SK-MEL-5 (cell line): ENCODE measurements around the gene TRAPPC3L. TPM values are rescaled to one million over a fixed set of nuclear protein-coding genes. Genes with fewer than 3 reads are reported as not detected.

Source experiments
- DNase-seq: peaks from one replicate; pipeline ENCODE4 v3.0.0-alpha.2; 2016; ENCODE audit warnings: low read depth, low spot score
- in situ Hi-C: cut with HindIII; loops from 2 replicates; pipeline ENCODE4 v1.10.0; 2016; ENCODE audit warnings: low sequenced_read_pairs, high pct_unique_total_duplicates, low pct_unique_long_range_greater_than_20kb
- total RNA-seq: library from RNA; depleted of rRNA; stranded (reverse); fragments of >200 nt; shearing (Covaris generic); gene quantifications from 2 replicates; pipeline ENCODE4 v1.2.3, GENCODE V29; 2014

Gene TRAPPC3L
- total RNA-seq, 1 experiment from 2014 or later, result not detected

DNA sequence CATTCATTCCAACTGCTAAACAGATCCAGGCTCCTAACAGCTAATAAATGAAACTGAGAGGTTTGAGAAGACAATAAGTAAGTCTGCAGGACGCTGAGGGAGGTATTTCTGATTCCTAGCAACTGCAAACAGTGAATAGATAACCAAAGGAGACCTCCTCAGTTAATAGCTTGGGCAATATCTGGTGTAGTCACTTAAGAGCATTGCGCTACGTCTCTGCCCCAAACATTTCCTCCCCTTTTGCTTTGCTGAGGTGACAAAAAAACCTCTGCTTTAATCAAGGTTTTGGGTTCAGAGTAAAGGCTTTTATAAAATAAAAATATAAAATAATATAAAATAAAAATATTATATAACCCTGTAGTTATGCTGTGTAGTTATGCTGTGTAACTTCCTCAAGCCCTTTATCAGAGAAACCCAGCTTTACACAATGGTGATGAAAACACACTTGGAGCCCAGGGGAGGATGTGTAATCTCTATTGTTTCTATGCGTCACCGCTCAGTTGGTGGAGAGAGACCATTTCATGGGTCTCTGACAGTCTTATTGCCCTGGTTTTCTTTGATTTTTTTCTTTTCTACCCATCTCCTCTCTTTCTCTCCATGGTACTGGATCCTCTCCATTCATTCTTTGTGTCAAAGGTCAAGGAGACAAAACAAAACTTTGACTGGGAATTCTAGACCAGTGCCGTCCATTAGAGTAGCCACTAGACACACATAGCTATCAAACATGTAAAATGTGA lies 53.0 kb downstream of the TRAPPC3L start:
- in situ Hi-C loops, result no loop called here

DNA sequence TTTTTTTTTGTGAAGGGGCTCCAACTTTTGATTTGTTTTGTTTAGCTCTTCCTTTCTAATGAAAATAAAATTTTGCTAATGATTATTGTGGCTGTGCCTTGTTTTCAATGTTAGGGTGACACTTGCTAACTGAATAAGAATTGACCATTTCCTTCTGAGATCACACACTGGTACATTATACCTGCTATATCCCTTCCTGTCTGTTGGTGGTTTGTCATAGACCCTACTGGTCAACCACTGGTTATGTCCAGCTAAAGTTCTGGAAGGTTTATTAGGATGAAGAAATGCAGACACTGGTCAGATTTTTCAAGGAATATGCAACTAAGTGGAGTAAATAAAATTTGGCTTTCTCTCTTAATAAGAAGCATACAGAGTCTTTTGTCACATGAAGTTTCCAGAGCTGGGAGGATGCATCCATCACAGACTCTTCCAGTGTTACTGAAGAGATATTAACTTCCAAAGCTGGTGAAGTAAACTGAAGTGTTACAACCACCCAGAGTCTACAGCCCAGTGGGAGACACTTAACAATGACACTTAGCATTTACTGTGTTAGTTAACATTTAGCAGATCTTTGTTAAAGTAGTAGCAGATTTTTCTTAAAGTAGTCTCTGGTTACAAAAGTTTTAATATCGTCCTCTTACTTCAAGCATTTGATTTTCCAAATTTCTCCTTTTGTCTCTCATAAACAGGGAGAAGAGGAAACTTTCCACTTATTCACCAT lies 53.7 kb downstream of the TRAPPC3L start:
- no peak for DNase-seq
- in situ Hi-C loops, result no loop called here

More for the DNA sequence above, 53.0 kb downstream of the TRAPPC3L start:
- DNase-seq, result no peak

DNA sequence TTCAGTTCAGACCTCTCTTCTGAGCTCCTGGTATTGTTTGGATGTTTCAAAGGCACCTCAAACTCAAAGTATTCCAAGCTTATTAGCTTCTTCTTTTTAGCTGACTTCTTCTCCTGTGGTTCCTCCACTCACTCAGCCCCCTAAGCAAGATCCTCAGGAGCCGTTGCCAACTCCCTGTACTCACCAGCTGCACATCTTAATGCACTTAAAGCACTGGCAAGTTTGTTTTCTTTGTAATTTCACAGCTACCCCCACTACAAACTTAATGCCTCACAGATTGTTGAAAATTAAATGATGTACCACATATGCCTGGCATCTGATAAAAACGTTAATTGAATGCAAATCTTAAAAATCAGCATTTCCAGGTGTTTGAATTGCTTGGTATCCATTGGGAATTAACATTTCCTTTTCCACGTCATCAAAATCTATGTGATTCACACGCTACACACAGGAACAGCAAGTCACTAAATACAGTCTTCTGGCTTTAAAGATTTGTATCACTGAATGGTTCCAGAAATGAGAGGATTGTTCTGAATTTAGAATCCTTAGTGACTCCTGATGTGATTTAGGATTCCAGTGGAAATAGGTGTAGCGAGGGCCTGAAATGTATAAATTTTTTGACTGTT lies 59.8 kb downstream of the TRAPPC3L start:
- no peak for DNase-seq
- in situ Hi-C loops, result no loop called here

DNA sequence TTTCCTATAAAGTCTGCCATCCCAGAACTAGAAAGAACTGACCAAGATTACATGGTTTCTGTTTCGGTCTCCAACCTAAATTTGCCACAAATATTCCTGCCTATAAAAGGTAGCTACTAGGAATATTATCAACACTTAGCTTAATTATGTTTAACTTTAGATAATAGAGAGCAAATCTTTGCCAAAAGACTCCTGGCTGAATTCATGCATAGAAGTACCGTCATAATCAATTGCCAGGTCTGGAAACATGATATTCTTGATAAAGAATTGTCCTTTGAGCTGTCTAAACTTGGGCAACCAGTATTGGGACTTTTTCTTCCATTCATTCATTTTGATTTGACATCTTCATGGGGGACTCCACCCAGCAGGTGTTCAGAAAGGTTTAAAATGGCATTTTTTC lies 61.9 kb downstream of the TRAPPC3L start:
- DNase-seq, result no peak
- in situ Hi-C loops, result no loop called here

DNA sequence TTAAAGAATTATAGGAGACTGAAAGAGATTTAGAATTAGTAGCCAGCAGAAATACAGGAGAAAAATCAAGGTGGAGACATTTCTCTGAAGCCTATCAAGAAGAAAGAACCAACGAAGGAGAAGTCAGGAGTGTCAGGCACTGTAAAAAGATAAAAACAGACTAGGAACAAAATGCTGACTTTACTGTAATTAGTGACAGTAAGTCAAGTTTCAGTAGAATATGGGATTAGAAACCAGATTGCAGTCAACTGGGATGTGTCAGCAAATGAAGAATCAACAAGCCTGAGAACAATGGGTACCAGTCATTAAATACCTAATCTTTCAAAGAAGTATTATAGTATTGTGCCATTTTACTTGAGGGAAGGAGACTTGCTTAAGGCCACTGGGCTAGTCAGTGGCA lies 62.7 kb downstream of the TRAPPC3L start:
- DNase-seq, result no peak
- in situ Hi-C loops, result no loop called here

- no peak for DNase-seq
- in situ Hi-C loops, result no loop called here
Measured at GRCh38 chr6:116476002-116476678, 69.3 kb downstream of the TRAPPC3L start.

DNA sequence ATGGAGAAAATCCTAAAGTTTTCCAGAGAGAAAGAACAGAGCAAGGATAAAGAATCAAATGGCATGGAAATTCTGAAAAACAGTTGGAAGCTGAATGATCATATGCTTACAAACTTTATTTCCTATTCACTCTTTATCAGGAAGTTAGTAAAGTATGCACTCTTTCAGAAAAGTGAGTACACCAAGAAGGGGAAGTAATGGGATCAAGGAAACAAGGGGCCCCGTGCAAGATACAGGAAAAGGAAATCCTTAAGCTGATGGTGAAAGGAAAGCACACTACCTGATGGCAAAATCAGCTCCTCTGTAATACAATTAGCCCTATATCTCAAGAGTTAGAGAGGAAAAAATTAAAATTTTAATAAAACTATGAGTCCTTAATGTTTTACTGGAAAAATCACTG lies 70.3 kb downstream of the TRAPPC3L start:
- no peak for DNase-seq
- in situ Hi-C loops, result no loop called here

DNA sequence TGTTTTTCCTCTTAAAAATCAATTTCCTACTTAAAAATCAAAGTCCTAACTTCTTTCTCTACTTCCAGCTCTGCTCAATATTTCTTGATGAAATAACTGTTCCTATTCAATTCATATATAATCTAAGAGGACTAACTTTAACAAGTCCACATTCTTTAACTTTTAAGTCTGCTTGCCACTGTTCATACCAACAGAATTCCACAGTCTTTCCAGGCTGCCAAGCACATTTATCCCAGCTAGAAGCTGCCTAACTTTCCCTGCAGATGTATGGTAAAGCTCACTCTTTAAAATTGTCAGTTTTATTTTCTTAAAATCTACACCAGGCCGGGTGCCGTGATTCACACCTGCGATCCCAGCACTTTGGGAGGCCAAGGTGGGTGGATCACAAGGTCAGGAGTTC lies 72.8 kb downstream of the TRAPPC3L start:
- in situ Hi-C loops, result no loop called here
- DNase-seq, result no peak

DNA sequence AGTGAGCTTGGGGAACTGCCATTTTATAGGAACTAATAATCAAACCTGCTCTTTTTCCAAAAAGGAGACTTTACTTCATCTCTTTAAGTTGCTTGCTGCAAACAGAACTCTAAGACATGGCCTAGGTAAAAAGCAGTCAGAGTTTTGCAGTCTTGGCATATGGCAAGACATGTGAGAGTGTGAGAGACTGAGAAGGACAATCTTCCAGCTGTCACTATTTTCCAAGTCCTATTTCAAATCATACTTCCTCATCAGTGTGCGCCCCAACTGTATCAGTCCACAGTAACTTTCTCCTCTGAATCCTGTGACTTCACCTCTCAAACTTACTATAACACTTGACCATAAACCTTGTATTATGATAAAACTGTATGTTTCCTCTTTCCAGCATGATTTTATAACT lies 74.0 kb downstream of the TRAPPC3L start:
- in situ Hi-C loops, result no loop called here
- DNase-seq, result no peak

DNA sequence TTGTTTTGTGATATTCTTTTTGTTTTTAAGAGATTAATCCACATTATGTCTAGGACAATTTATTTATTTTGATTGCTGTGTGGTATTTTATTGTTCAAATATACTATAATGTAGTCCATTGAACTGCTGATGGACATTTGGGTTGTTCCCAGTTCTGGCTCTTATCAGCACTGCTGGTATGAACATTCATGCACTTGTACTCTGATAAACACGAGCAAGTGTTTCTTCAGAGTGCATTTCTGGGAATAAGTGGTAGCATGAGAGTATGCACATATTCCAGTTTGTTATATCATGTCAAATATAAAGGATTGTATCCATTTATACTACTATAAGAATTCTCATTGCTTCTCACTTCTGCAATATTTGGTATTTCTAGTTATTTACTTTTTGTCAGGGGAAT lies 77.2 kb downstream of the TRAPPC3L start:
- in situ Hi-C loops, result no loop called here
- DNase-seq, result no peak

DNA sequence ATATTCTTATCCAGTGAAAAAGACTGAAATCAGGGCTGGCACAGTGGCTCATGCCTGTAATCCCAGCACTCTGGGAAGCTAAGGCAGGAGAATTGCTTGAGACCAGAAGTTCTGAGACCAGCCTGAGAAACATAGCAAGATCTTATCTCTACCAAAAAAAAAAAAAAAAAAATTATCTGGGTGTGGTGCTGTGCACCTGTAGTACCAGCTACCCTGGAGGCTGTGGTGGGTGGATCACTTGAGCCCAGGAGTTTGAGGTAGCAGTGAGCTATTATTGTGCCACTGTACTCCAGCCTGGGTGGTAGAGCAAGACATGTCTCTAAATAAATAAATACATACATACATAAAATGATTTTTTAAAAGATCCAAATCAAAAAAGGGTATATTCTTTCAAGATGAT lies 78.0 kb downstream of the TRAPPC3L start:
- DNase-seq, result no peak
- in situ Hi-C loops, result no loop called here

DNA sequence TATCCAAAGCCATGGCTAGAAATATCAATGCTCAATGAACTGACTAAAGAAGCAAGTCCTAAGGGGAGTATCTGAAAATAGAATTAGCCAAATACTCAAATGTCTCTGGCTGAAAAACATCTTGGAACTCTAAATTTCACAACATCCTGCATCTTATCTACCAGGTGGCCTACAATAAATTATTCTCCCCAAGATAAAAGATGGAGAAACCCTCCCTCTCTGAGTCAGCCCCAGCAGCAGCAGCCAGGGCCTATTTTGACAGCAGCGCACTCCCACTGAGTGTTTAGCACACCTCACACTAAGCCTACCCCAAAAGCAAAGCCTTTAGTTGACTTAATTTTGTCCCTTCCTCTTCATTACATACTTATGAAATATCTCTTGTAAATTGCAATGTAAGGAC lies 78.4 kb downstream of the TRAPPC3L start:
- in situ Hi-C loops, result no loop called here
- DNase-seq, result no peak

DNA sequence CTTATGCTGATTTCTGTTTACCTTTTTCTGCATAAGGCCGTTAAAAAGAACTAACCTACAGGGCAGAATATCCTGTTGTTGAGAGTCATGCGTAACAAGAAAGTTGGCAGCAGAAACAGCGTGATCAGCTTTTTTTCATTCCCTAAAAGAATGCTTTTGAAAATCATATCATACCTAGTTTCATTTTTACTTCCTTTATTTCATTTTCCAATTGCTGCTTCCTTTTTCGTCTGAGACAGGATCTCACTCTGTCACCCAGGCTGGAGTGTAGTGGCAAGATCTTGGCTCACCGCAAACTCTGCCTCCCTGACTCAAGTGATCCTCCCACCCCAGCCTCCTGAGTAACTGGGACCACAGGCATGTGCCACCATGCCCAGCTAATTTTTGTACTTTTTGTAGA lies 80.2 kb downstream of the TRAPPC3L start:
- DNase-seq, result no peak
- in situ Hi-C loops, result no loop called here

DNA sequence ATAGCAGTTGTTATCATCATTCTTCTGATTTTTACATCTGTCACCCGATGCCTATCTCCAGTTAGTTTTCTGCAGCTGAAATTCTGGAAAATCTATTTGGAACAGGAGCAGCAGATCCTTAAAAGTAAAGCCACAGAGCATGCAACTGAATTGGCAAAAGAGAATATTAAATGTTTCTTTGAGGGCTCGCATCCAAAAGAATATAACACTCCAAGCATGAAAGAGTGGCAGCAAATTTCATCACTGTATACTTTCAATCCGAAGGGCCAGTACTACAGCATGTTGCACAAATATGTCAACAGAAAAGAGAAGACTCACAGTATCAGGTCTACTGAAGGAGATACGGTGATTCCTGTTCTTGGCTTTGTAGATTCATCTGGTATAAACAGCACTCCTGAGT lies 82.2 kb downstream of the TRAPPC3L start:
- DNase-seq, result no peak
- in situ Hi-C loops, result no loop called here

- in situ Hi-C loops, result no loop called here
- no peak for DNase-seq
Measured at GRCh38 chr6:116461932-116462885, 83.3 kb downstream of the TRAPPC3L start.

GRCh38 chr6:116461331-116461931 lies 84.1 kb downstream of the TRAPPC3L start, which contains the start of gene CALHM6:
CALHM6 (plus strand) TSS chr6:116461375; CDS start chr6:116461930, 555 bp downstream.
- DNase-seq, result no peak
- in situ Hi-C loops, result no loop called here

- in situ Hi-C loops, result no loop called here
- DNase-seq, result no peak
Measured at GRCh38 chr6:116459927-116460326, 85.6 kb downstream of the TRAPPC3L start.
